Spinal cord (tissue), 10 donors: ENCODE data around the gene FAM240A. TPM values are rescaled to one million over a fixed set of nuclear protein-coding genes. Genes with fewer than 3 reads are reported as not detected.
A peak's percentile ranks its signal among the peaks of the same experiment; 100 is the strongest.

Experiments used
- DNase-seq, 6 donors: peaks; one replicate each; pipeline versions ENCODE4 v3.0.0 to v3.0.0-alpha.2; 2013 to 2015; ENCODE audit warnings: low spot score in 6 of 6, low read depth in 4 of 6
- H3K27ac ChIP-seq: one replicate; pipeline ENCODE4 v1.5.1; 2013; ENCODE audit warnings: low read depth, low read length, control low read depth
- H3K27me3 ChIP-seq: one replicate; pipeline ENCODE4 v1.6.1; 2013; ENCODE audit warnings: low read length; ENCODE audit not compliant: control insufficient read depth, insufficient read depth
- H3K36me3 ChIP-seq: one replicate; pipeline ENCODE4 v1.6.1; 2013; ENCODE audit warnings: low read length; ENCODE audit not compliant: control insufficient read depth, insufficient read depth
- H3K4me1 ChIP-seq: one replicate; pipeline ENCODE4 v1.6.1; 2013; ENCODE audit warnings: low read length; ENCODE audit not compliant: control insufficient read depth, insufficient read depth
- H3K4me3 ChIP-seq: one replicate; pipeline ENCODE4 v1.5.1; 2013; ENCODE audit warnings: low read depth, low read length, control low read depth
- H3K9me3 ChIP-seq: one replicate; pipeline ENCODE4 v1.6.1; 2013; ENCODE audit warnings: low read length; ENCODE audit not compliant: control insufficient read depth, insufficient read depth
- WGBS: methylation state at CpG from one replicate; pipeline ENCODE4 v1.1.5; 2013; ENCODE audit warnings: missing lambda C conversion rate; ENCODE audit not compliant: insufficient coverage; 5-methylcytosine and 5-hydroxymethylcytosine counted together
- polyA plus RNA-seq, 2 donors: library from polyadenylated mRNA; unstranded; fragments of 120-200 nt; gene quantifications; one replicate each; pipeline ENCODE4 v1.2.1, GENCODE V29; 2013; ENCODE audit not compliant: insufficient read length in 2 of 2
- total RNA-seq, 2 donors: library from RNA; depleted of rRNA in 1 of 2; stranded (reverse); fragments of 120-200 nt in 1 of 2; fragments of >200 nt in 1 of 2; gene quantifications; one replicate each; pipeline versions ENCODE4 v1.2.3 to v1.2.4, GENCODE V29; 2013 to 2014
- donor health status: healthy.

Gene FAM240A
- total and polyA plus RNA-seq, 4 donors, result not detected

- H3K27me3 ChIP-seq, result no peaks in the 10 kb centered on the region
- no peak overlapping the region for H3K27ac ChIP-seq
- no peaks in the 10 kb centered on the region for H3K9me3 ChIP-seq
- WGBS, result 20% methylated on average over 1 of the region's 2 CpGs
- no peaks in the 10 kb centered on the region for H3K4me1 ChIP-seq
- DNase-seq, result no peak
- no peak overlapping the region for H3K4me3 ChIP-seq
- no peaks in the 10 kb centered on the region for H3K36me3 ChIP-seq
Observed at GRCh38 chr3:46604127-46604526, 8.2 kb upstream of the FAM240A start.

- Histone ChIP-seq H3K4me3 (no peak overlapping the region), H3K36me3 (no peaks in the 10 kb centered on the region), H3K9me3 (no peaks in the 10 kb centered on the region), H3K27ac (no peak overlapping the region), H3K4me1 (peaks cover 9% of the 10 kb centered on the region), H3K27me3 (peaks cover 2% of the 10 kb centered on the region)
- peak in 1 of 6 donors; percentile 19 for DNase-seq
- WGBS, result 51% methylated on average over 6 of the region's 6 CpGs
Observed at GRCh38 chr3:46607603-46608028, 4.7 kb upstream of the FAM240A start.

GRCh38 chr3:46609212-46609721, 3.1 kb upstream of the FAM240A start:
- Histone ChIP-seq H3K4me3 (no peak overlapping the region), H3K9me3 (no peaks in the 10 kb centered on the region), H3K27me3 (peaks cover 2% of the 10 kb centered on the region), H3K36me3 (no peaks in the 10 kb centered on the region), H3K27ac (no peak overlapping the region), H3K4me1 (peaks cover 9% of the 10 kb centered on the region)
- whole genome bisulfite sequencing, result 75% methylated on average over 5 of the region's 5 CpGs
- no peak for DNase-seq

- peaks cover 2% of the 10 kb centered on the region for H3K27me3 ChIP-seq
- WGBS, result 81% methylated on average over 5 of the region's 12 CpGs
- H3K4me1 ChIP-seq, result peaks cover 9% of the 10 kb centered on the region
- no peak overlapping the region for H3K4me3 ChIP-seq
- DNase-seq, result no peak
- H3K36me3 ChIP-seq, result no peaks in the 10 kb centered on the region
- no peaks in the 10 kb centered on the region for H3K9me3 ChIP-seq
- no peak overlapping the region for H3K27ac ChIP-seq
Observed at GRCh38 chr3:46609944-46610722, 2.2 kb upstream of the FAM240A start.

GRCh38 chr3:46613313-46614005, 1.1 kb downstream of the FAM240A start:
- H3K4me1 ChIP-seq, result peaks cover 13% of the 10 kb centered on the region
- H3K9me3 ChIP-seq, result no peaks in the 10 kb centered on the region
- no peaks in the 10 kb centered on the region for H3K36me3 ChIP-seq
- 69% methylated on average over 5 of the region's 10 CpGs for WGBS
- peaks cover 2% of the 10 kb centered on the region for H3K27me3 ChIP-seq
- no peak overlapping the region for H3K4me3 ChIP-seq
- no peak for DNase-seq
- no peak overlapping the region for H3K27ac ChIP-seq

GRCh38 chr3:46614431-46614830, 2.1 kb downstream of the FAM240A start:
- H3K27ac ChIP-seq, result no peak overlapping the region
- peaks cover 5% of the 10 kb centered on the region for H3K27me3 ChIP-seq
- no peak overlapping the region for H3K4me3 ChIP-seq
- H3K36me3 ChIP-seq, result no peaks in the 10 kb centered on the region
- DNase-seq, result no peak
- no peaks in the 10 kb centered on the region for H3K9me3 ChIP-seq
- WGBS, result 80% methylated on average over 1 of the region's 4 CpGs
- peaks cover 13% of the 10 kb centered on the region for H3K4me1 ChIP-seq

- Histone ChIP-seq H3K36me3 (no peaks in the 10 kb centered on the region), H3K4me1 (peaks cover 13% of the 10 kb centered on the region), H3K27me3 (peaks cover 7% of the 10 kb centered on the region), H3K4me3 (no peak overlapping the region), H3K27ac (no peak overlapping the region), H3K9me3 (no peaks in the 10 kb centered on the region)
- 80% methylated on average over 9 of the region's 9 CpGs for WGBS
- DNase-seq, result peak in 1 of 6 donors; percentile 25
Observed at GRCh38 chr3:46615050-46615775, 2.9 kb downstream of the FAM240A start.

- 83% methylated on average over 1 of the region's 3 CpGs for WGBS
- H3K9me3 ChIP-seq, result no peaks in the 10 kb centered on the region
- H3K27ac ChIP-seq, result no peak overlapping the region
- DNase-seq, result no peak
- no peaks in the 10 kb centered on the region for H3K36me3 ChIP-seq
- peaks cover 7% of the 10 kb centered on the region for H3K27me3 ChIP-seq
- H3K4me1 ChIP-seq, result peaks cover 13% of the 10 kb centered on the region
- H3K4me3 ChIP-seq, result no peak overlapping the region
Observed at GRCh38 chr3:46615976-46616375, 3.7 kb downstream of the FAM240A start.

GRCh38 chr3:46617941-46618340, 5.6 kb downstream of the FAM240A start:
- Histone ChIP-seq H3K27ac (no peak overlapping the region), H3K4me1 (peaks cover 4% of the 10 kb centered on the region), H3K36me3 (no peaks in the 10 kb centered on the region), H3K27me3 (peaks cover 5% of the 10 kb centered on the region), H3K9me3 (no peaks in the 10 kb centered on the region), H3K4me3 (no peak overlapping the region)
- WGBS, result 100% methylated on average over 1 of the region's 3 CpGs
- no peak for DNase-seq
